Trophoblast cell (in vitro differentiated cells and primary cell): ENCODE data around the gene FAM217B.

Experiments used
- DNase-seq, 2 donors: peaks; one replicate each; pipeline ENCODE4 v3.0.0-alpha.2; 2016
- H2AFZ ChIP-seq: 2 replicates; pipeline ENCODE4 v1.6.1; 2013; ENCODE audit warnings: low read length, moderate library complexity, mild to moderate bottlenecking; ENCODE audit not compliant: insufficient read depth, poor library complexity
- H2AK5ac ChIP-seq: 2 replicates; pipeline ENCODE4 v1.6.1; 2013; ENCODE audit warnings: mild to moderate bottlenecking, low read length
- H2BK120ac ChIP-seq: 2 replicates; pipeline ENCODE4 v1.6.1; 2013; ENCODE audit warnings: low read length, mild to moderate bottlenecking, moderate library complexity; ENCODE audit not compliant: insufficient read depth, poor library complexity
- H2BK12ac ChIP-seq: 2 replicates; pipeline ENCODE4 v1.6.1; 2013; ENCODE audit warnings: mild to moderate bottlenecking, low read length, moderate library complexity
- H2BK5ac ChIP-seq: 2 replicates; pipeline ENCODE4 v1.6.1; 2013; ENCODE audit warnings: low read length, low read depth, moderate library complexity, mild to moderate bottlenecking; ENCODE audit not compliant: poor library complexity
- H3K14ac ChIP-seq: 2 replicates; pipeline ENCODE4 v1.6.1; 2013; ENCODE audit warnings: mild to moderate bottlenecking, low read length
- H3K18ac ChIP-seq: 2 replicates; pipeline ENCODE4 v1.6.1; 2013; ENCODE audit warnings: mild to moderate bottlenecking, low read length
- H3K23ac ChIP-seq: 2 replicates; pipeline ENCODE4 v1.6.1; 2013; ENCODE audit warnings: low read length
- H3K27ac ChIP-seq: 2 replicates; pipeline ENCODE4 v1.5.1; 2013; ENCODE audit warnings: low read depth, mild to moderate bottlenecking, inconsistent platforms, low read length, moderate library complexity
- H3K27me3 ChIP-seq: 2 replicates; pipeline ENCODE4 v1.6.1; 2013; ENCODE audit warnings: inconsistent platforms, mild to moderate bottlenecking, low read length, moderate library complexity; ENCODE audit not compliant: insufficient read depth
- H3K36me3 ChIP-seq, 2 experiments: 1 replicate in 1 of 2; 2 replicates in 1 of 2; pipeline ENCODE4 v1.6.1; 2013; ENCODE audit warnings: low read length in 2 of 2, mild to moderate bottlenecking in 2 of 2, moderate library complexity in 1 of 2; ENCODE audit not compliant: insufficient read depth in 2 of 2, control insufficient read depth in 1 of 2
- H3K4ac ChIP-seq: 2 replicates; pipeline ENCODE4 v1.6.1; 2013; ENCODE audit warnings: low read depth, mild to moderate bottlenecking, low read length, moderate library complexity
- H3K4me1 ChIP-seq, 2 experiments: 1 replicate in 1 of 2; 2 replicates in 1 of 2; pipeline ENCODE4 v1.6.1; 2013; ENCODE audit warnings: low read length in 2 of 2, mild to moderate bottlenecking in 2 of 2, moderate library complexity in 1 of 2; ENCODE audit not compliant: insufficient read depth in 2 of 2, control insufficient read depth in 1 of 2
- H3K4me2 ChIP-seq: 2 replicates; pipeline ENCODE4 v1.6.1; 2013; ENCODE audit warnings: inconsistent platforms, mild to moderate bottlenecking, low read length, moderate library complexity
- H3K4me3 ChIP-seq: 2 replicates; pipeline ENCODE4 v1.5.1; 2013; ENCODE audit warnings: mild to moderate bottlenecking, low read depth, low read length, inconsistent platforms
- H3K79me1 ChIP-seq: one replicate; pipeline ENCODE4 v1.6.1; 2013; ENCODE audit warnings: low read length
- H3K79me2 ChIP-seq: 2 replicates; pipeline ENCODE4 v1.6.1; 2013; ENCODE audit warnings: low read length, mild to moderate bottlenecking; ENCODE audit not compliant: control insufficient read depth, insufficient read depth, poor library complexity
- H3K9ac ChIP-seq: 2 replicates; pipeline ENCODE4 v1.6.1; 2013; ENCODE audit warnings: mild to moderate bottlenecking, low read length
- H3K9me3 ChIP-seq: 2 replicates; pipeline ENCODE4 v1.6.1; 2013; ENCODE audit warnings: low read depth, mild to moderate bottlenecking, control low read depth, inconsistent platforms, low read length; ENCODE audit not compliant: insufficient read depth
- H4K12ac ChIP-seq: 2 replicates; pipeline ENCODE4 v1.6.1; 2013; ENCODE audit warnings: low read depth, mild to moderate bottlenecking, low read length, moderate library complexity
- H4K8ac ChIP-seq: 2 replicates; pipeline ENCODE4 v1.6.1; 2013; ENCODE audit warnings: low read depth, mild to moderate bottlenecking, low read length, moderate library complexity
- H4K91ac ChIP-seq: one replicate; pipeline ENCODE4 v1.6.1; 2013; ENCODE audit warnings: low read depth, mild to moderate bottlenecking, low read length, moderate library complexity
- WGBS: extraction: QIAGEN DNeasy Blood & Tissue Kit; methylation state at CpG from one replicate; pipeline ENCODE4 v1.1.7; 2013; ENCODE audit warnings: missing lambda C conversion rate; ENCODE audit not compliant: insufficient read length, insufficient coverage; ENCODE audit errors: extremely low coverage; 5-methylcytosine and 5-hydroxymethylcytosine counted together

Gene FAM217B

DNA sequence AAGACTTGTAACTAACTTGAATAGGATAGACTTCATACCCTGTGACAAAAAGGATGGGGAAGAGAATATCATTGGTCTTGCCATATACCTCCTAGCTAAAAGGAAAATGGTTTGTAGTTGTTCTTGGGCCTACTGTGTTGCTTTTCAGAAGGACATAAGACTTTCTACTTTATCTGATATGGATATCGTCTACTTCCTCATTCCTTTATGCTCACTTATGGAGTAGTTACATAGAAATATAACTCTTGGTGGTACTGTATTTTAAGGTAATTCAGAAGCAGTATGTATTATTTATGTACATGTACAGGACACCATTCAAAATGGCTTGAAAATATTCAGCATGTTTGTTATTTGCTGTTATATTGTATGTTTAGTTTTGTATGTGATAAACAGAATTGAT lies 8.0 kb downstream of the FAM217B start:
- no peak overlapping the region for H3K9ac ChIP-seq
- H2BK12ac ChIP-seq: no peak overlapping the region
- H3K36me3 ChIP-seq: peaks cover 3 to 10% of the 10 kb centered on the region in 2 experiments
- H4K12ac ChIP-seq: no peak overlapping the region
- H3K9me3 ChIP-seq: no peaks in the 10 kb centered on the region
- no peak overlapping the region for H4K91ac ChIP-seq
- H3K79me1 ChIP-seq: no peaks in the 10 kb centered on the region
- no peak overlapping the region for H2AK5ac ChIP-seq
- H3K4me2 ChIP-seq: no peak overlapping the region
- H3K27me3 ChIP-seq: no peaks in the 10 kb centered on the region
- H3K79me2 ChIP-seq: no peaks in the 10 kb centered on the region
- H3K23ac ChIP-seq: no peak overlapping the region
- no peak overlapping the region for H4K8ac ChIP-seq
- H3K4me1 ChIP-seq: peaks cover 0 to 2% of the 10 kb centered on the region in 2 experiments
- WGBS: no CpG with 5 or more reads among the region's 1 CpG
- H3K27ac ChIP-seq: no peak overlapping the region
- H3K4ac ChIP-seq: no peak overlapping the region
- H2BK120ac ChIP-seq: no peak overlapping the region
- no peak overlapping the region for H3K14ac ChIP-seq
- no peak overlapping the region for H2BK5ac ChIP-seq
- no peak overlapping the region for H3K18ac ChIP-seq
- no peak overlapping the region for H2AFZ ChIP-seq
- H3K4me3 ChIP-seq: no peak overlapping the region
- peak in 1 of 2 donors; percentile 18 for DNase-seq

DNA sequence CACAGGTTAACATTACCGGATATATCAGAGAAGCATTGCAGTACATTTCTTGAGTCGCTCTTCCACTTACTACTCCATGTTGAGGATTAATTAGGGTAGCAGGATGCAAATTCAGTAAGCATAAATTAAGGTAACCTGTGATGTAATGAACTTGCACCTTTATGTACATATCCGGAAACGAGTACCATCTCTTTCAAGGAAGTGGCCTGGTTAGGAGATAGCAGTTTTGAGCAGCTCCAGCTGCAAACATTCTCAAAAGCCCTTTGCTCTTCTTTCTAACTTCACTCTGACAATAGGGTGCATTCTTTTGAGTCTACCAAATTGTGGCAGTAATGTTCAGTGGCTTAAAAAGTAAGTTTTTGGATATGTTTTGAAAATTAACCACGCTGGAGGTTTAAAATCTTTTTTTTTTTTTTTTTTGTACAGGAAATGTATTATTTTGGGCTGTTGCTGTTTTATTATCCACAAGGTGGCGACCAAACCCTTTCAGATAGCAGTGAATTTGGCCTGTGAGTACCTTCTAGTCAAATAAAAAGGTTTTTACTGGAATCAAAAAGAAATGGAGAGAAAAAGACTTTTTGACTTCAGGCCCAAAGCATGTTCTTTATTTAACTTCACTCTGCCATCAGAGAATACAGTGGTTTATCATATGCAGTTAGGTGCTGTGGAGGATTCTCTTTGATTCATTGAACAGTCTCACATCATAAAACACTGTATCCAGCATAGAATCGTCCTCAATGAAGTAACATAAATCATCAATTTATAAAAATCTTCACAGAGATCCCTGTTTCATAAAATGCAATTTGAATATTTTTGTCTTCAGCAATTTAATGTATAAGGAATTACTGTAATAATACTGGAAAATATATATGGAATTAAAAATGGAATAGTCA lies 8.9 kb downstream of the FAM217B start:
- Histone ChIP-seq H3K9ac (no peak overlapping the region), H4K12ac (no peak overlapping the region), H3K4me1 (peaks cover 0 to 2% of the 10 kb centered on the region in 2 experiments), H4K8ac (no peak overlapping the region), H3K14ac (no peak overlapping the region), H3K4me2 (no peak overlapping the region), H2AFZ (no peak overlapping the region), H2BK120ac (no peak overlapping the region), H3K36me3 (peaks cover 3 to 7% of the 10 kb centered on the region in 2 experiments), H3K9me3 (no peaks in the 10 kb centered on the region), H3K79me2 (no peaks in the 10 kb centered on the region), H2AK5ac (no peak overlapping the region), H3K4ac (no peak overlapping the region), H3K23ac (no peak overlapping the region), H3K79me1 (no peaks in the 10 kb centered on the region), H3K27ac (no peak overlapping the region), H3K18ac (no peak overlapping the region), H3K27me3 (no peaks in the 10 kb centered on the region), H2BK12ac (no peak overlapping the region), H2BK5ac (no peak overlapping the region), H4K91ac (no peak overlapping the region), H3K4me3 (no peak overlapping the region)
- no CpG with 5 or more reads among the region's 7 CpGs for WGBS
- DNase-seq: peak in 1 of 2 donors; percentile 63

DNA sequence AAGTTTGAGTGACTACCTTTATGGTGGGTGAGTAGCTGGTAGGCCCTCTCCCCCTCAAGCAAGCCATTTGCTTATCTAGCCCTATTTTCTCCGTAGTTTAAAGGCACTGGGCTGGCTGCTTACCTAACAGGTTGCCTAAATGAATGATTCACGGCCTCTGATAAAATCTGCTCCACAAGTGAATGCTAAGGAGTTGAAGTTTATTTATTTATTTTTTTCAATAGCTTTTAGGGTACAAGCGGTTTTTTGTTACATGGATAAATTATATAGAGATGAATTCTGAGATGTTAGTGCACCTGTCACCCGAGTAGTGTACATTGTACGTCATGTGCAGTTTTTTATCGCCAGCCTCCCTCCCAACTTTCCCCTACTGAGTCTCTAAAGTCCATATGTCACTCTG lies 9.7 kb downstream of the FAM217B start:
- H3K79me1 ChIP-seq: no peaks in the 10 kb centered on the region
- no CpG with 5 or more reads among the region's 6 CpGs for WGBS
- H4K91ac ChIP-seq: no peak overlapping the region

DNA sequence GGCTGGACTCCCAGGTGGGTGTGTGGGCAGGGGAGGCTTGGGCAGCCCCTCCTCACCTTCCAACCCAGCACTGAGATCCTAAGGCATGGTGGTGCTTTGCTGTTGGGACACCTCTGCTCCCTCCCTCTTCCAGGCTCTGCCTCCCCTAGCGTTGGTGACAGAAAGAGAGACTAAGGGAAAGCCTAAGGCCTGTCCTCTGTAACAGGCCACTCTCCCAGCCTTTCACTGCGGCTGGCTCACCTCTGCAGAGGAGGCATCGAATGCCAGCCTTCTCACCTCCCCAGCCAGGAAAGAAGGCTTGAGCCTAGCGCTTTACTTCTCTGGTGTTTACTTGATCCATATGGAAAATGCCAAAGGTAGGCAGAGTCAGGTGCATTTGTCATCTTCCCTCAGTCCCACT lies 14.5 kb downstream of the FAM217B start:
- no peak for DNase-seq
- no peaks in the 10 kb centered on the region for H3K9me3 ChIP-seq
- no peak overlapping the region for H2BK120ac ChIP-seq
- H3K4me1 ChIP-seq: no peaks in the 10 kb centered on the region
- no peak overlapping the region for H2AK5ac ChIP-seq
- H4K8ac ChIP-seq: no peak overlapping the region
- H3K4me3 ChIP-seq: no peak overlapping the region
- no peaks in the 10 kb centered on the region for H3K27me3 ChIP-seq
- H2BK12ac ChIP-seq: no peak overlapping the region
- H3K79me2 ChIP-seq: no peaks in the 10 kb centered on the region
- no peak overlapping the region for H3K18ac ChIP-seq
- H3K14ac ChIP-seq: no peak overlapping the region
- H3K27ac ChIP-seq: no peak overlapping the region
- no peak overlapping the region for H3K23ac ChIP-seq
- H2AFZ ChIP-seq: no peak overlapping the region
- H4K91ac ChIP-seq: no peak overlapping the region
- no peaks in the 10 kb centered on the region for H3K79me1 ChIP-seq
- no peak overlapping the region for H3K9ac ChIP-seq
- H3K36me3 ChIP-seq: no peaks in the 10 kb centered on the region
- H4K12ac ChIP-seq: no peak overlapping the region
- H2BK5ac ChIP-seq: no peak overlapping the region
- no peak overlapping the region for H3K4me2 ChIP-seq
- WGBS: no CpG with 5 or more reads among the region's 4 CpGs
- H3K4ac ChIP-seq: no peak overlapping the region

More for the DNA sequence above, 9.7 kb downstream of the FAM217B start:
- Histone ChIP-seq H3K4me1 (peaks cover 0 to 2% of the 10 kb centered on the region in 2 experiments), H2BK120ac (no peak overlapping the region), H3K23ac (no peak overlapping the region), H3K79me2 (no peaks in the 10 kb centered on the region), H3K18ac (no peak overlapping the region), H3K27me3 (no peaks in the 10 kb centered on the region), H3K4ac (no peak overlapping the region), H2BK12ac (no peak overlapping the region), H3K4me2 (no peak overlapping the region), H3K14ac (no peak overlapping the region), H2AK5ac (no peak overlapping the region), H3K9me3 (no peaks in the 10 kb centered on the region), H3K4me3 (no peak overlapping the region), H4K8ac (no peak overlapping the region), H3K36me3 (no peaks in the 10 kb centered on the region), H3K9ac (no peak overlapping the region), H2BK5ac (no peak overlapping the region), H4K12ac (no peak overlapping the region), H2AFZ (no peak overlapping the region), H3K27ac (no peak overlapping the region)
- peak in 1 of 2 donors; percentile 47 for DNase-seq
